H9 (cell line): ENCODE measurements around the gene SYTL5. TPM values are rescaled to one million over a fixed set of nuclear protein-coding genes. Genes with fewer than 3 reads are reported as not detected.

Source experiments
- DNase-seq: peaks from one replicate; pipeline ENCODE4 v3.0.0-alpha.2; 2017
- H2AFZ ChIP-seq: one replicate; pipeline ENCODE4 v1.6.1; 2013; ENCODE audit warnings: mild to moderate bottlenecking, low read length, control low read depth, moderate library complexity
- H2AK5ac ChIP-seq: 2 replicates; pipeline ENCODE4 v1.6.1; 2013; ENCODE audit warnings: low read length, control low read depth, mixed read lengths; ENCODE audit not compliant: insufficient read length
- H2BK120ac ChIP-seq: one replicate; pipeline ENCODE4 v1.6.1; 2013; ENCODE audit warnings: low read depth, mild to moderate bottlenecking, low read length, control low read depth, inconsistent platforms; ENCODE audit not compliant: poor library complexity, severe bottlenecking
- H2BK12ac ChIP-seq: 2 replicates; pipeline ENCODE4 v1.6.1; 2013; ENCODE audit warnings: low read length, control low read depth, mixed read lengths, low read depth; ENCODE audit not compliant: insufficient read length
- H2BK15ac ChIP-seq: 2 replicates; pipeline ENCODE4 v1.6.1; 2013; ENCODE audit warnings: low read depth, low read length, control low read depth
- H2BK20ac ChIP-seq: one replicate; pipeline ENCODE4 v1.6.1; 2013; ENCODE audit warnings: low read depth, mild to moderate bottlenecking, low read length, control low read depth, inconsistent platforms; ENCODE audit not compliant: poor library complexity, severe bottlenecking
- H2BK5ac ChIP-seq: 2 replicates; pipeline ENCODE4 v1.6.1; 2013; ENCODE audit warnings: low read length, control low read depth, mixed read lengths; ENCODE audit not compliant: insufficient read length
- H3K14ac ChIP-seq: 2 replicates; pipeline ENCODE4 v1.6.1; 2013; ENCODE audit warnings: low read length, control low read depth; ENCODE audit not compliant: insufficient read depth
- H3K18ac ChIP-seq: 2 replicates; pipeline ENCODE4 v1.6.1; 2013; ENCODE audit warnings: low read depth, mild to moderate bottlenecking, mixed read lengths, low read length, control low read depth; ENCODE audit not compliant: insufficient read length
- H3K23ac ChIP-seq: 2 replicates; pipeline ENCODE4 v1.6.1; 2013; ENCODE audit warnings: low read length, control low read depth, mixed read lengths, low read depth; ENCODE audit not compliant: insufficient read length
- H3K23me2 ChIP-seq: 2 replicates; pipeline ENCODE4 v1.6.1; 2013; ENCODE audit warnings: low read depth, mild to moderate bottlenecking, mixed read lengths, low read length, control low read depth; ENCODE audit not compliant: insufficient read length, poor library complexity, severe bottlenecking
- H3K27ac ChIP-seq: 2 replicates; pipeline ENCODE4 v1.5.1; 2013; ENCODE audit warnings: low read length, control low read depth, mixed read lengths, low read depth; ENCODE audit not compliant: insufficient read length
- H3K27me3 ChIP-seq: 2 replicates; pipeline ENCODE4 v1.6.1; 2013; ENCODE audit warnings: low read length, control low read depth, inconsistent platforms; ENCODE audit not compliant: insufficient read depth
- H3K4ac ChIP-seq: 2 replicates; pipeline ENCODE4 v1.6.1; 2013; ENCODE audit warnings: low read depth, mild to moderate bottlenecking, control low read depth, inconsistent platforms, low read length, moderate library complexity
- H3K4me1 ChIP-seq: 2 replicates; pipeline ENCODE4 v1.6.1; 2013; ENCODE audit warnings: low read length, control low read depth, inconsistent platforms; ENCODE audit not compliant: insufficient read depth
- H3K4me2 ChIP-seq: 2 replicates; pipeline ENCODE4 v1.6.1; 2013; ENCODE audit warnings: low read length, control low read depth, mixed read lengths; ENCODE audit not compliant: insufficient read length, insufficient read depth
- H3K56ac ChIP-seq: 2 replicates; pipeline ENCODE4 v1.6.1; 2013; ENCODE audit warnings: low read depth, mild to moderate bottlenecking, mixed read lengths, low read length, control low read depth; ENCODE audit not compliant: insufficient read length
- H3K79me1 ChIP-seq: 2 replicates; pipeline ENCODE4 v1.6.1; 2013; ENCODE audit warnings: low read depth, mild to moderate bottlenecking, moderate library complexity, low read length, control low read depth, inconsistent platforms; ENCODE audit not compliant: insufficient read depth, poor library complexity, severe bottlenecking
- H3K79me2 ChIP-seq: 2 replicates; pipeline ENCODE4 v1.6.1; 2013; ENCODE audit warnings: low read length, control low read depth, inconsistent platforms; ENCODE audit not compliant: insufficient read depth
- H3K9ac ChIP-seq: 2 replicates; pipeline ENCODE4 v1.6.1; 2013; ENCODE audit warnings: low read length, control low read depth, mixed read lengths; ENCODE audit not compliant: insufficient read length; ENCODE audit errors: extremely low read depth
- H3K9me3 ChIP-seq: one replicate; pipeline ENCODE4 v1.6.1; 2013; ENCODE audit warnings: low read depth, low read length, inconsistent platforms; ENCODE audit not compliant: control insufficient read depth
- H3T11ph ChIP-seq: one replicate; pipeline ENCODE4 v1.6.1; 2013; ENCODE audit warnings: mild to moderate bottlenecking, low read length, control low read depth, inconsistent platforms
- H4K20me1 ChIP-seq: one replicate; pipeline ENCODE4 v1.6.1; 2013; ENCODE audit not compliant: control insufficient read depth, insufficient read length, insufficient read depth
- H4K5ac ChIP-seq: 2 replicates; pipeline ENCODE4 v1.6.1; 2013; ENCODE audit warnings: low read depth, mild to moderate bottlenecking, mixed read lengths, low read length, control low read depth; ENCODE audit not compliant: insufficient read length
- H4K8ac ChIP-seq: replicated peaks from 2 replicates; pipeline ENCODE4 v1.6.1; 2013; ENCODE audit warnings: low read length, control low read depth, mixed read lengths, low read depth; ENCODE audit not compliant: insufficient read length
- H4K91ac ChIP-seq: 2 replicates; pipeline ENCODE4 v1.6.1; 2013; ENCODE audit warnings: low read depth, mild to moderate bottlenecking, moderate library complexity, mixed read lengths, low read length, control low read depth; ENCODE audit not compliant: insufficient read length
- H3K27ac Mint-ChIP-seq, 3 experiments: 2 replicates in 2 of 3; 3 replicates in 1 of 3; pipeline ENCODE4 v1.8.0; 2020 to 2021; ENCODE audit warnings: mixed read lengths in 3 of 3, mild to moderate bottlenecking in 1 of 3, moderate library complexity in 1 of 3
- H3K27me3 Mint-ChIP-seq: 2 replicates; pipeline ENCODE4 v1.8.0; 2021; ENCODE audit warnings: low read depth, mild to moderate bottlenecking, moderate library complexity, mixed read lengths
- H3K36me3 Mint-ChIP-seq, 3 experiments: 2 replicates in 2 of 3; 3 replicates in 1 of 3; pipeline ENCODE4 v1.8.0; 2020 to 2021; ENCODE audit warnings: low read depth in 3 of 3, mixed read lengths in 3 of 3; ENCODE audit not compliant: insufficient read depth in 1 of 3
- H3K4me1 Mint-ChIP-seq, 2 experiments: 2 replicates each; pipeline ENCODE4 v1.8.0; 2020; ENCODE audit warnings: mixed read lengths in 2 of 2
- H3K4me3 Mint-ChIP-seq, 2 experiments: 2 replicates in 1 of 2; 3 replicates in 1 of 2; pipeline ENCODE4 v1.8.0; 2020 to 2021; ENCODE audit warnings: mild to moderate bottlenecking in 2 of 2, mixed read lengths in 2 of 2, moderate library complexity in 1 of 2
- H3K9me3 Mint-ChIP-seq, 2 experiments: 2 replicates in 1 of 2; 3 replicates in 1 of 2; pipeline ENCODE4 v1.8.0; 2020; ENCODE audit warnings: mild to moderate bottlenecking in 2 of 2, mixed read lengths in 2 of 2, moderate library complexity in 1 of 2
- total RNA-seq: library from RNA; stranded (reverse); gene quantifications from 2 replicates; pipeline ENCODE4 v1.2.1, GENCODE V29; 2021
- TF ChIP-seq, protein P1 (sequence below): fragments of 200-600 bp; sonication (generic); conservative IDR thresholded peaks from 3 replicates; pipeline ENCODE4 v1.8.0; 2021; ENCODE audit warnings: antibody characterized with exemption, mild to moderate bottlenecking

The SYTL5 gene
- total RNA-seq, 1 experiment from 2014 or later: 0.15 TPM

GRCh38 chrX:37984880-37985279, 21.5 kb upstream of the SYTL5 start:
- H4K8ac ChIP-seq: no peak overlapping the region
- H3K18ac ChIP-seq: no peak overlapping the region
- H3K9me3 Mint-ChIP-seq: peaks cover 42 to 54% of the 10 kb centered on the region in 2 experiments
- no peaks in the 10 kb centered on the region for H3K27me3 ChIP-seq
- H3K23me2 ChIP-seq: no peaks in the 10 kb centered on the region
- no peaks in the 10 kb centered on the region for H3K27me3 Mint-ChIP-seq
- H2BK12ac ChIP-seq: no peak overlapping the region
- no peak overlapping the region for H4K5ac ChIP-seq
- no peak overlapping the region for H3K56ac ChIP-seq
- no peaks in the 10 kb centered on the region for H4K20me1 ChIP-seq
- H3K4me2 ChIP-seq: no peak overlapping the region
- H3K27ac Mint-ChIP-seq: no peak overlapping the region
- no peaks in the 10 kb centered on the region for H3K79me1 ChIP-seq
- no peak overlapping the region for H3K27ac ChIP-seq
- no peaks in the 10 kb centered on the region for H3K9me3 ChIP-seq
- no peaks in the 10 kb centered on the region for H3K36me3 Mint-ChIP-seq
- no peak overlapping the region for H3K14ac ChIP-seq
- no peak overlapping the region for H3K4me3 Mint-ChIP-seq
- H3T11ph ChIP-seq: no peak overlapping the region
- H3K9ac ChIP-seq: no peak overlapping the region
- no peak for DNase-seq
- no peak overlapping the region for H2AK5ac ChIP-seq
- H3K4me1 Mint-ChIP-seq: no peaks in the 10 kb centered on the region
- H2AFZ ChIP-seq: no peak overlapping the region
- H3K23ac ChIP-seq: no peak overlapping the region
- no peak overlapping the region for H3K4ac ChIP-seq
- no peaks in the 10 kb centered on the region for H3K79me2 ChIP-seq
- TF ChIP-seq, protein P1, sequence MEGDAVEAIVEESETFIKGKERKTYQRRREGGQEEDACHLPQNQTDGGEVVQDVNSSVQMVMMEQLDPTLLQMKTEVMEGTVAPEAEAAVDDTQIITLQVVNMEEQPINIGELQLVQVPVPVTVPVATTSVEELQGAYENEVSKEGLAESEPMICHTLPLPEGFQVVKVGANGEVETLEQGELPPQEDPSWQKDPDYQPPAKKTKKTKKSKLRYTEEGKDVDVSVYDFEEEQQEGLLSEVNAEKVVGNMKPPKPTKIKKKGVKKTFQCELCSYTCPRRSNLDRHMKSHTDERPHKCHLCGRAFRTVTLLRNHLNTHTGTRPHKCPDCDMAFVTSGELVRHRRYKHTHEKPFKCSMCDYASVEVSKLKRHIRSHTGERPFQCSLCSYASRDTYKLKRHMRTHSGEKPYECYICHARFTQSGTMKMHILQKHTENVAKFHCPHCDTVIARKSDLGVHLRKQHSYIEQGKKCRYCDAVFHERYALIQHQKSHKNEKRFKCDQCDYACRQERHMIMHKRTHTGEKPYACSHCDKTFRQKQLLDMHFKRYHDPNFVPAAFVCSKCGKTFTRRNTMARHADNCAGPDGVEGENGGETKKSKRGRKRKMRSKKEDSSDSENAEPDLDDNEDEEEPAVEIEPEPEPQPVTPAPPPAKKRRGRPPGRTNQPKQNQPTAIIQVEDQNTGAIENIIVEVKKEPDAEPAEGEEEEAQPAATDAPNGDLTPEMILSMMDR: no peak
- H3K4me1 ChIP-seq: no peaks in the 10 kb centered on the region
- H4K91ac ChIP-seq: no peak overlapping the region
- H2BK20ac ChIP-seq: no peak overlapping the region
- H2BK5ac ChIP-seq: no peak overlapping the region
- H2BK120ac ChIP-seq: no peak overlapping the region
- no peak overlapping the region for H2BK15ac ChIP-seq
